Hepatocyte (in vitro differentiated cells): Measurements from ENCODE around the gene PARP8. TPM values are rescaled to one million over a fixed set of nuclear protein-coding genes. Genes with fewer than 3 reads are reported as not detected.
"Not testable (repeated sequence)": the region's sequence is repeated elsewhere in the genome, so short reads cannot be mapped to it uniquely, and the experiment has no call there.

ENCODE experiments used
- DNase-seq: peaks from one replicate; pipeline ENCODE4 v3.0.0-alpha.2; 2016; ENCODE audit warnings: low spot score
- H2AFZ ChIP-seq: fragments of 200-600 bp; sonication (generic); 2 replicates; pipeline ENCODE4 v1.6.0; 2016; ENCODE audit warnings: antibody characterized with exemption, mild to moderate bottlenecking
- H3K27ac ChIP-seq: fragments of 200-600 bp; sonication (generic); 2 replicates; pipeline ENCODE4 v1.5.1; 2016; ENCODE audit warnings: mild to moderate bottlenecking
- H3K27me3 ChIP-seq: fragments of 200-600 bp; sonication (generic); 2 replicates; pipeline ENCODE4 v1.6.1; 2016
- H3K36me3 ChIP-seq: fragments of 200-600 bp; sonication (generic); replicated peaks from 2 replicates; pipeline ENCODE4 v1.5.1; 2016; ENCODE audit warnings: low read depth; ENCODE audit not compliant: insufficient read depth
- H3K4me1 ChIP-seq: fragments of 200-600 bp; sonication (generic); 2 replicates; pipeline ENCODE4 v1.5.1; 2016; ENCODE audit warnings: mild to moderate bottlenecking, moderate library complexity; ENCODE audit not compliant: insufficient read depth
- H3K4me2 ChIP-seq: fragments of 200-600 bp; sonication (generic); 2 replicates; pipeline ENCODE4 v1.6.0; 2016
- H3K4me3 ChIP-seq: fragments of 200-600 bp; sonication (generic); 2 replicates; pipeline ENCODE4 v1.5.1; 2016; ENCODE audit warnings: mild to moderate bottlenecking
- H3K79me2 ChIP-seq: fragments of 200-600 bp; sonication (generic); 2 replicates; pipeline ENCODE4 v1.6.0; 2017; ENCODE audit warnings: mild to moderate bottlenecking
- H3K9me2 ChIP-seq: fragments of 200-600 bp; sonication (generic); replicated peaks from 2 replicates; pipeline ENCODE4 v1.6.0; 2017; ENCODE audit warnings: mild to moderate bottlenecking; ENCODE audit not compliant: insufficient read depth
- H3K9me3 ChIP-seq: fragments of 200-600 bp; sonication (generic); 2 replicates; pipeline ENCODE4 v1.5.1; 2016; ENCODE audit warnings: low read depth, mild to moderate bottlenecking
- H4K20me1 ChIP-seq: fragments of 200-600 bp; sonication (generic); 2 replicates; pipeline ENCODE4 v1.6.0; 2016; ENCODE audit warnings: mild to moderate bottlenecking; ENCODE audit not compliant: insufficient read depth, poor library complexity, severe bottlenecking
- EZH2 ChIP-seq: fragments of 200-600 bp; sonication (generic); IDR thresholded peaks from 2 replicates; pipeline ENCODE4 v1.6.1; 2016; ENCODE audit warnings: antibody characterized with exemption, mild to moderate bottlenecking, borderline replicate concordance
- EZH2phosphoT487 ChIP-seq: fragments of 200-600 bp; sonication (generic); IDR thresholded peaks from one replicate; pipeline ENCODE4 v1.6.1; 2018; ENCODE audit warnings: antibody characterized with exemption, mild to moderate bottlenecking, low read depth, moderate library complexity; ENCODE audit not compliant: unreplicated experiment, severe bottlenecking
- WGBS: methylation state at CpG from one replicate; pipeline ENCODE4 v1.1.6; 2016; ENCODE audit warnings: low lambda C conversion rate; ENCODE audit errors: missing lambda C conversion rate; 5-methylcytosine and 5-hydroxymethylcytosine counted together
- polyA plus RNA-seq: library from polyadenylated mRNA; unstranded; fragments of >200 nt; fragmentation: Nextera tagmentation; extraction: Ambion mirVana; gene quantifications from 2 replicates; pipeline ENCODE4 v1.2.1, GENCODE V29; 2016
- total RNA-seq: library from RNA; depleted of rRNA; stranded (reverse); fragments of >200 nt; gene quantifications from 2 replicates; pipeline ENCODE4 v1.2.3, GENCODE V29; 2014
- TF ChIP-seq, protein P1 (sequence below): fragments of 200-600 bp; sonication (generic); IDR thresholded peaks from 2 replicates; pipeline ENCODE4 v1.5.1; 2016; ENCODE audit warnings: antibody characterized with exemption, mild to moderate bottlenecking; ENCODE audit not compliant: poor library complexity

PARP8 gene
- total and polyA plus RNA-seq, 2 experiments from 2014 or later = 11.9 to 18.0 TPM

DNA sequence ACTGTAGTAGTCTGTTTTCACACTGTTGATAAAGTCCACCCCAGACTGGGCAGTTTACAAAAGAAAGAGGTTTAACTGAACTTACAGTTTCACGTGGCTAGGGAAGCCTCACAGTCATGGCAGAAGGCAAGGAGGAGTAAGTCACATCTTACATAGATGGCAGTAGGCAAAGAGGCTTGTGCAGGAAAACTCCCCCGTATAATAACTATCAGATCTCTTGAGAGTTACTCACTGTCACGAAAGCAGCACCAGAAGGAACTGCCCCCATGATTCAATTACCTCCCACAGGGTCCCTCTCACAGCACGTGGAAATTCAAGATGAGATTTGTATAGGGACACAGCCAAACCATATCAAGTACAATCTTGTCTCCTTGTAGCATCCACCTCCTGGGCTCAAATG is 21.1 kb downstream of the PARP8 start:
- H3K9me3 ChIP-seq = no peaks in the 10 kb centered on the region
- H3K27ac ChIP-seq = no peak overlapping the region
- no peaks in the 10 kb centered on the region for H3K36me3 ChIP-seq
- H2AFZ ChIP-seq = no peak overlapping the region
- DNase-seq = no peak
- no peak overlapping the region for H3K4me2 ChIP-seq
- no peaks in the 10 kb centered on the region for H3K9me2 ChIP-seq
- peaks cover 25% of the 10 kb centered on the region for H3K79me2 ChIP-seq
- H3K27me3 ChIP-seq = no peaks in the 10 kb centered on the region
- H3K4me1 ChIP-seq = no peaks in the 10 kb centered on the region
- H3K4me3 ChIP-seq = no peak overlapping the region
- WGBS = 93% methylated on average over 4 of the region's 4 CpGs
- TF ChIP-seq, protein P1, sequence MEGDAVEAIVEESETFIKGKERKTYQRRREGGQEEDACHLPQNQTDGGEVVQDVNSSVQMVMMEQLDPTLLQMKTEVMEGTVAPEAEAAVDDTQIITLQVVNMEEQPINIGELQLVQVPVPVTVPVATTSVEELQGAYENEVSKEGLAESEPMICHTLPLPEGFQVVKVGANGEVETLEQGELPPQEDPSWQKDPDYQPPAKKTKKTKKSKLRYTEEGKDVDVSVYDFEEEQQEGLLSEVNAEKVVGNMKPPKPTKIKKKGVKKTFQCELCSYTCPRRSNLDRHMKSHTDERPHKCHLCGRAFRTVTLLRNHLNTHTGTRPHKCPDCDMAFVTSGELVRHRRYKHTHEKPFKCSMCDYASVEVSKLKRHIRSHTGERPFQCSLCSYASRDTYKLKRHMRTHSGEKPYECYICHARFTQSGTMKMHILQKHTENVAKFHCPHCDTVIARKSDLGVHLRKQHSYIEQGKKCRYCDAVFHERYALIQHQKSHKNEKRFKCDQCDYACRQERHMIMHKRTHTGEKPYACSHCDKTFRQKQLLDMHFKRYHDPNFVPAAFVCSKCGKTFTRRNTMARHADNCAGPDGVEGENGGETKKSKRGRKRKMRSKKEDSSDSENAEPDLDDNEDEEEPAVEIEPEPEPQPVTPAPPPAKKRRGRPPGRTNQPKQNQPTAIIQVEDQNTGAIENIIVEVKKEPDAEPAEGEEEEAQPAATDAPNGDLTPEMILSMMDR = no peak
- no peak for TF ChIP-seq EZH2phosphoT487
- no peak for TF ChIP-seq EZH2
- H4K20me1 ChIP-seq = no peaks in the 10 kb centered on the region

DNA sequence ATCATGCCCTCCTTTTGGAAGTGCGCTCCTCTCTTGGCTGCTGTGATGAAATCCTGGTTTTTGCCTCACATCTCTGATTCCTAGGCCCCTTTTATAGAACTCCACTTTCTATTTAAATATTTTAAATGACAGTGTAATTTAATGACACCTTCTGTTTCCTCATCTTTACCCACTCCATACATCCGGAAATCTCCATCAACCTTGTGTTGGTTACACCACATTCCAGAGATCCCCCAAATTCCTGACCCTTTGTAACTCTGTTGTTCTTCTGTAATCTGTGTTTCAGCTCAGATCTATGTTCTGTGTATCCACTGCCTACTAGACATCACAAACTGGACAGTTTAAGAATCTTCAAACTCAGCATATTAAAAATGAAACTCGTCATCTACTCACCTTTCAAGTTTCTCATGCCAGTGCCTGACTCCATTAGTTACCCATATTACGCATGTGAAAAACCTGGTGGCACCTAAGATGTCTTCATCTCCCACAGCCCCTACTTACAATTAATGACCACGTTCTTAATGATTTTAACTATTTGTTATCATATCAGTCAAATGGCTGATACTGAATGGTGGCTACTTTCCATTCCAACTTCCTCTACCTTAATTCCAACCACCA is 25.1 kb downstream of the PARP8 start:
- H3K4me2 ChIP-seq = no peak overlapping the region
- DNase-seq = no peak
- H3K36me3 ChIP-seq = no peaks in the 10 kb centered on the region
- H4K20me1 ChIP-seq = no peaks in the 10 kb centered on the region
- H3K27ac ChIP-seq = no peak overlapping the region
- 85% methylated on average over 5 of the region's 5 CpGs for WGBS
- H3K4me3 ChIP-seq = no peak overlapping the region
- H2AFZ ChIP-seq = no peak overlapping the region
- H3K9me3 ChIP-seq = no peaks in the 10 kb centered on the region
- H3K4me1 ChIP-seq = no peaks in the 10 kb centered on the region
- TF ChIP-seq EZH2phosphoT487 (no peak), EZH2 (no peak)
- TF ChIP-seq, protein P1 = no peak
- H3K9me2 ChIP-seq = no peaks in the 10 kb centered on the region
- H3K27me3 ChIP-seq = no peaks in the 10 kb centered on the region
- peaks cover 32% of the 10 kb centered on the region for H3K79me2 ChIP-seq

DNA sequence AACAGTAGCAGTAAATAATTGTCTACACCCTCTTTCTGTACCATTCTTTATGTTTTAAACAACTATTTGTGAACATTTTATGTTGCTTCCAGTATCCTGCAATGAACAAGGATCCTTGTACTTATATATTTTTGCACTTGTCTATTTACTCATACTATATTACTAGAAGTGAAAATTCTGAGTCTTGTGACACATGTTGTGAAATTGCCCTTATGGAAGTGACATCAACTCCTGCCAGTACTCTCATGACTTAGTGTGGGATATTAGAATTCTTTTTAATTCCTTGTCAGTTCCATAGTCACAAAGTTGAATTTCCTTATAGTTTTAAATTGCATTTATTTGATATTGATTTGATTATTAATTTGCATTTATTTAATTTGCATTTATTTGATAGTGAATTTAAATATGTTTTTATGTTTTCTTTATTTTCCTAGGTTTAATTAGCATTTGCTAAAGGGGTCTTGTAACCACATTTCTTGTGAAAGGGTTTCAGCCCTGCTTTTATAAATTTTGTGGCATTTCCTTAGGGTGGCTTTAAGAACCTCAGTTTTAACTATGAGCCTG is 27.7 kb downstream of the PARP8 start:
- Histone ChIP-seq H3K36me3 (no peaks in the 10 kb centered on the region), H3K79me2 (peaks cover 30% of the 10 kb centered on the region), H3K9me3 (no peaks in the 10 kb centered on the region), H2AFZ (no peak overlapping the region), H3K27me3 (no peaks in the 10 kb centered on the region), H3K9me2 (no peaks in the 10 kb centered on the region), H4K20me1 (no peaks in the 10 kb centered on the region), H3K4me3 (no peak overlapping the region), H3K4me1 (no peaks in the 10 kb centered on the region), H3K27ac (no peak overlapping the region), H3K4me2 (no peak overlapping the region)
- DNase-seq = no peak
- TF ChIP-seq EZH2 = no peak
- no peak for TF ChIP-seq EZH2phosphoT487
- TF ChIP-seq, protein P1 = no peak

DNA sequence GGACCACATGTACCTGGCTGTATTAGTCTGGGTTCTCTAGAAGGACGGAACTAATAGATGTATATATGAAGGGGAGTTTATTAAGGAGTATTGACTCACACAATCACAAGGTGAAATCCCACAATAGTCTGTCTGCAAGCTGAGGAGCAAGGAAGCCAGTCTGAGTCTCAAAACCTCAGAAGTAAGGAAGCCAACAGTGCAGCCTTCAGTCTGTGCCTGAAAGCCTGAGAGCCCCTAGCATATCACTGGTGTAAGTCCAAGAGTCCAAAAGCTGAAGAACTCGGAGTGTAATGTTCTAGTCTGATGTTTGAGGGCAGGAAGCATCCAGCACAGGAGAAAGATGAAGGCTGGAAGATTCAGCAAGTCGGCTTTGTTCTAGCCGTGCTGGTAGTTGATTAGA is 28.2 kb downstream of the PARP8 start:
- not testable (repeated sequence) for H3K4me2 ChIP-seq, H3K27me3 ChIP-seq, H3K9me2 ChIP-seq, H3K9me3 ChIP-seq, H3K36me3 ChIP-seq, H3K4me3 ChIP-seq, H2AFZ ChIP-seq, H3K4me1 ChIP-seq, DNase-seq, H4K20me1 ChIP-seq, H3K27ac ChIP-seq
- 90% methylated on average over 4 of the region's 4 CpGs for WGBS
- H3K79me2 ChIP-seq = peaks cover 34% of the 10 kb centered on the region
